ENCODE measurements around the gene TXNIP.
A peak's percentile ranks its signal among the peaks of the same experiment; 100 is the strongest.

TXNIP gene

GRCh38 chr1:145983960-145984830 lies 12.2 kb downstream of the TXNIP start:
- no peak for DNase-seq (ENCODE audit: low spot score)
- no peak for TF ChIP-seq CTCF (IDR thresholded peaks at IDR 0.05; ENCODE audit: extremely low read depth, missing control alignments)

GRCh38 chr1:145983206-145983675 lies 13.1 kb downstream of the TXNIP start:
- no peak for DNase-seq (ENCODE audit: low spot score)
- TF ChIP-seq CTCF (IDR thresholded peaks at IDR 0.05; ENCODE audit: extremely low read depth, missing control alignments), result no peak

- no peak for TF ChIP-seq CTCF (IDR thresholded peaks at IDR 0.05; ENCODE audit: extremely low read depth, missing control alignments)
- no peak for DNase-seq (ENCODE audit: low spot score)
These were observed 14.2 kb downstream of the TXNIP start for GRCh38 chr1:145982010-145982723.

- DNase-seq (ENCODE audit: low spot score), result no peak
- TF ChIP-seq CTCF (IDR thresholded peaks at IDR 0.05; ENCODE audit: extremely low read depth, missing control alignments), result no peak
These were observed 15.9 kb downstream of the TXNIP start for GRCh38 chr1:145980457-145980994.

- no peak for DNase-seq (ENCODE audit: low spot score)
- no peak for TF ChIP-seq CTCF (IDR thresholded peaks at IDR 0.05; ENCODE audit: extremely low read depth, missing control alignments)
These were observed 16.5 kb downstream of the TXNIP start for GRCh38 chr1:145979746-145980456.

- DNase-seq (ENCODE audit: low spot score), result peak; percentile 89
- peak; percentile 10 for TF ChIP-seq CTCF (IDR thresholded peaks at IDR 0.05; ENCODE audit: extremely low read depth, missing control alignments)
These were observed 17.3 kb downstream of the TXNIP start for GRCh38 chr1:145978854-145979745.

All from GM20000 (cell line).